Measurements from ENCODE around the gene SHMT2. TPM values are rescaled to one million over a fixed set of nuclear protein-coding genes. Genes with fewer than 3 reads are reported as not detected.

The SHMT2 gene
- total and polyA plus RNA-seq, 2 of the 13 experiments (the other 11 are each of a cell fraction or from before 2014, with no cell fraction given) = 181 to 393 TPM

- no peak overlapping the region for H3K27ac ChIP-seq (ENCODE audit: extremely low read length, insufficient read depth, low read length)
- ATAC-seq = no peak
- DNase-seq (ENCODE audit: low spot score) = no peak
- H3K4me1 ChIP-seq (ENCODE audit: insufficient read depth, low read length) = peaks cover 16% of the 10 kb centered on the region
- H3K27me3 ChIP-seq (ENCODE audit: control insufficient read depth in 1 of 2, insufficient read depth in 2 of 2, low read length in 2 of 2) = no peaks in the 10 kb centered on the region
- FAIRE-seq = no peak
- H3K36me3 ChIP-seq (replicated peaks in 1 of 2; ENCODE audit: control insufficient read depth in 1 of 2, insufficient read depth in 2 of 2, low read length in 2 of 2) = peaks cover 5 to 36% of the 10 kb centered on the region in 2 experiments; a peak in 4 of 5 replicates
- 95% methylated on average over 15 of the region's 15 CpGs for WGBS (ENCODE audit: low lambda C conversion rate)
- in situ Hi-C loops (cut with HindIII; ENCODE audit: extremely low pct_ligation_motif_present, low pct_unique_long_range_greater_than_20kb) = no loop called here
- no TSS peak for BruUV-seq (replicated peaks)
- H3K79me2 ChIP-seq (ENCODE audit: insufficient read depth, low read length) = no peaks in the 10 kb centered on the region
- intact Hi-C loops (cut with micrococcal nuclease; ENCODE audit: unreplicated experiment) = no loop called here
- POLR2A ChIA-PET = no interaction called here
- no peak for TF ChIP-seq ZNF503 (CRISPR knock-in tag; IDR thresholded peaks at IDR 0.05)
- no peak for TF ChIP-seq HIC2 (CRISPR knock-in tag; IDR thresholded peaks at IDR 0.05; ENCODE audit: low read depth)
- no peak for TF ChIP-seq POGZ (CRISPR knock-in tag; IDR thresholded peaks at IDR 0.05)
- no peak for TF ChIP-seq XBP1 (CRISPR knock-in tag; IDR thresholded peaks at IDR 0.05)
- TF ChIP-seq MIER2 (CRISPR knock-in tag; IDR thresholded peaks at IDR 0.05) = no peak
- no peak for TF ChIP-seq PATZ1 (CRISPR knock-in tag; IDR thresholded peaks at IDR 0.05)
- TF ChIP-seq SNAI1 (CRISPR knock-in tag; IDR thresholded peaks at IDR 0.05; ENCODE audit: borderline replicate concordance) = no peak
- TF ChIP-seq ZNF713 (CRISPR knock-in tag; IDR thresholded peaks at IDR 0.05) = no peak
- no peak for TF ChIP-seq PHF21A (CRISPR knock-in tag; IDR thresholded peaks at IDR 0.05)
- TF ChIP-seq SIN3A (IDR thresholded peaks at IDR 0.05; ENCODE audit: borderline replicate concordance, low read depth, low read length) = no peak
- H3K4me2 ChIP-seq (ENCODE audit: low read depth, low read length) = no peak overlapping the region
- H3K4me3 ChIP-seq (replicated peaks in 1 of 3; ENCODE audit: insufficient read depth in 1 of 3, low read depth in 2 of 3, low read length in 3 of 3) = no peak overlapping the region
- H4K20me1 ChIP-seq (ENCODE audit: insufficient read depth, low read length) = no peaks in the 10 kb centered on the region
- H3K9ac ChIP-seq (ENCODE audit: insufficient read depth, low read depth, low read length) = no peak overlapping the region
- CTCF ChIA-PET (ENCODE audit: low intra/inter-chr PET ratio, low total read pairs) = no interaction called here
- no peak overlapping the region for H2AFZ ChIP-seq (ENCODE audit: low read length)
- no peaks in the 10 kb centered on the region for H3K9me3 ChIP-seq (ENCODE audit: low read length)
Observed at GRCh38 chr12:57278465-57279381, 49.2 kb downstream of the SHMT2 start.

Measured in HepG2 (cell line).